Activated T-helper 2 cell treated with anti-CD3 and anti-CD28 coated beads, Interferon-gamma antibody, Interleukin-2, Interleukin-4, amounts not matched to agents 10 μg/mL and 5 μg/mL and 100 μg/mL, durations not matched to agents 14 hours and 24 hours and 36 hours (primary cell): ENCODE data around the gene MFN2. TPM values are rescaled to one million over a fixed set of nuclear protein-coding genes. Genes with fewer than 3 reads are reported as not detected.

Experiments used
- DNase-seq: peaks from one replicate; pipeline ENCODE4 v3.0.0; 2021; ENCODE audit warnings: low spot score
- H3K27ac Mint-ChIP-seq: one replicate; pipeline ENCODE4 v1.8.0; 2021; ENCODE audit warnings: mixed read lengths
- H3K27me3 Mint-ChIP-seq: one replicate; pipeline ENCODE4 v1.8.0; 2021; ENCODE audit warnings: low read depth, mixed read lengths
- H3K36me3 Mint-ChIP-seq: one replicate; pipeline ENCODE4 v1.8.0; 2021; ENCODE audit warnings: low read depth, mixed read lengths
- H3K4me1 Mint-ChIP-seq: one replicate; pipeline ENCODE4 v1.8.0; 2021; ENCODE audit warnings: low read depth, mixed read lengths
- H3K4me3 Mint-ChIP-seq: one replicate; pipeline ENCODE4 v1.8.0; 2021; ENCODE audit warnings: low read depth, mild to moderate bottlenecking, moderate library complexity, mixed read lengths
- H3K9me3 Mint-ChIP-seq: one replicate; pipeline ENCODE4 v1.8.0; 2021; ENCODE audit warnings: mixed read lengths
- intact Hi-C: fragments of 100-400 bp; cut with micrococcal nuclease; formaldehyde crosslinking; loops from one replicate; pipeline ENCODE4 v1.15.1; 2023
- total RNA-seq: library from RNA; stranded (reverse); gene quantifications from 2 replicates; pipeline ENCODE4 v1.2.3, GENCODE V29; 2022

MFN2 gene
- total RNA-seq, 1 donor from 2014 or later: 69.5 TPM

- peaks cover 3% of the 10 kb centered on the region for H3K36me3 Mint-ChIP-seq
- no peaks in the 10 kb centered on the region for H3K9me3 Mint-ChIP-seq
- intact Hi-C loops: no loop called here
- H3K4me1 Mint-ChIP-seq: peaks cover 6% of the 10 kb centered on the region
- no peak for DNase-seq
- H3K27me3 Mint-ChIP-seq: no peaks in the 10 kb centered on the region
- no peak overlapping the region for H3K4me3 Mint-ChIP-seq
- H3K27ac Mint-ChIP-seq: no peak overlapping the region
Measured at GRCh38 chr1:11967028-11967547, 13.2 kb upstream of the MFN2 start.

GRCh38 chr1:11970441-11971185, 9.6 kb upstream of the MFN2 start:
- no peak for DNase-seq
- peaks cover 18% of the 10 kb centered on the region for H3K36me3 Mint-ChIP-seq
- peaks cover 20% of the 10 kb centered on the region for H3K4me1 Mint-ChIP-seq
- H3K9me3 Mint-ChIP-seq: no peaks in the 10 kb centered on the region
- H3K27ac Mint-ChIP-seq: no peak overlapping the region
- intact Hi-C loops: no loop called here
- no peaks in the 10 kb centered on the region for H3K27me3 Mint-ChIP-seq
- H3K4me3 Mint-ChIP-seq: no peak overlapping the region

- Mint-ChIP-seq H3K9me3 (no peaks in the 10 kb centered on the region), H3K36me3 (peaks cover 29% of the 10 kb centered on the region), H3K27ac (no peak overlapping the region), H3K27me3 (no peaks in the 10 kb centered on the region), H3K4me3 (no peak overlapping the region), H3K4me1 (peaks cover 28% of the 10 kb centered on the region)
- intact Hi-C loops: no loop called here
- DNase-seq: no peak
Measured at GRCh38 chr1:11977625-11978024, 2.6 kb upstream of the MFN2 start.

- Mint-ChIP-seq H3K9me3 (no peaks in the 10 kb centered on the region), H3K27ac (no peak overlapping the region), H3K36me3 (peaks cover 24% of the 10 kb centered on the region), H3K27me3 (no peaks in the 10 kb centered on the region), H3K4me3 (no peak overlapping the region), H3K4me1 (peaks cover 23% of the 10 kb centered on the region)
- intact Hi-C loops: no loop called here
- no peak for DNase-seq
Measured at GRCh38 chr1:11978301-11978700, 1.9 kb upstream of the MFN2 start.

GRCh38 chr1:11979028-11979850, 1.0 kb upstream of the MFN2 start:
- peaks cover 31% of the 10 kb centered on the region for H3K4me1 Mint-ChIP-seq

GRCh38 chr1:11980676-11980972, 380 bp downstream of the MFN2 start:
- Mint-ChIP-seq H3K4me3 (peak overlapping the region; percentile 96), H3K4me1 (peaks cover 29% of the 10 kb centered on the region), H3K9me3 (no peaks in the 10 kb centered on the region), H3K27me3 (no peaks in the 10 kb centered on the region), H3K27ac (peak overlapping the region; percentile 97), H3K36me3 (peaks cover 30% of the 10 kb centered on the region)
- intact Hi-C loops: loop anchor here (2.0 to 5.0 kb wide), 3 partner anchors 38 to 73 kb away; partner anchors contain the start of genes MIIP and PLOD1
- no peak for DNase-seq

More at GRCh38 chr1:11979028-11979850, 1.0 kb upstream of the MFN2 start:
- DNase-seq: no peak
- no peaks in the 10 kb centered on the region for H3K27me3 Mint-ChIP-seq
- peak overlapping the region; percentile 63 for H3K27ac Mint-ChIP-seq
- H3K4me3 Mint-ChIP-seq: peak overlapping the region; percentile 96
- intact Hi-C loops: no loop called here
- no peaks in the 10 kb centered on the region for H3K9me3 Mint-ChIP-seq
- peaks cover 32% of the 10 kb centered on the region for H3K36me3 Mint-ChIP-seq

- H3K36me3 Mint-ChIP-seq: peaks cover 36% of the 10 kb centered on the region
Measured at GRCh38 chr1:11981378-11982009, 1.2 kb downstream of the MFN2 start.

GRCh38 chr1:11982010-11982392, 1.8 kb downstream of the MFN2 start:
- Mint-ChIP-seq H3K4me3 (peak overlapping the region; percentile 96), H3K4me1 (peaks cover 29% of the 10 kb centered on the region), H3K36me3 (peaks cover 36% of the 10 kb centered on the region), H3K9me3 (no peaks in the 10 kb centered on the region), H3K27ac (peak overlapping the region; percentile 80), H3K27me3 (no peaks in the 10 kb centered on the region)
- intact Hi-C loops: loop anchor here (5.0 kb wide), 2 partner anchors 50 to 75 kb away; partner anchors contain the start of gene PLOD1
- no peak for DNase-seq

More at GRCh38 chr1:11981378-11982009, 1.2 kb downstream of the MFN2 start:
- Mint-ChIP-seq H3K9me3 (no peaks in the 10 kb centered on the region), H3K27me3 (no peaks in the 10 kb centered on the region), H3K4me3 (peak overlapping the region; percentile 96), H3K27ac (peak overlapping the region; percentile 97), H3K4me1 (peaks cover 29% of the 10 kb centered on the region)
- no peak for DNase-seq
- intact Hi-C loops: loop anchor here (2.0 to 5.0 kb wide), 3 partner anchors 37 to 74 kb away; partner anchors contain the start of genes MIIP and PLOD1

- intact Hi-C loops: loop anchor here (5.0 kb wide), 2 partner anchors 52 to 77 kb away; partner anchors contain the start of gene PLOD1
- DNase-seq: no peak
- Mint-ChIP-seq H3K36me3 (peaks cover 39% of the 10 kb centered on the region), H3K4me3 (no peak overlapping the region), H3K27me3 (no peaks in the 10 kb centered on the region), H3K27ac (no peak overlapping the region), H3K4me1 (peaks cover 29% of the 10 kb centered on the region), H3K9me3 (no peaks in the 10 kb centered on the region)
Measured at GRCh38 chr1:11984121-11984520, 3.9 kb downstream of the MFN2 start.

GRCh38 chr1:11984576-11984975, 4.3 kb downstream of the MFN2 start:
- peaks cover 25% of the 10 kb centered on the region for H3K4me1 Mint-ChIP-seq
- peaks cover 44% of the 10 kb centered on the region for H3K36me3 Mint-ChIP-seq

GRCh38 chr1:11985171-11985570, 4.9 kb downstream of the MFN2 start:
- Mint-ChIP-seq H3K27ac (no peak overlapping the region), H3K4me3 (no peak overlapping the region), H3K4me1 (peaks cover 22% of the 10 kb centered on the region), H3K36me3 (peaks cover 50% of the 10 kb centered on the region), H3K27me3 (no peaks in the 10 kb centered on the region), H3K9me3 (no peaks in the 10 kb centered on the region)
- intact Hi-C loops: no loop called here
- no peak for DNase-seq

More at GRCh38 chr1:11984576-11984975, 4.3 kb downstream of the MFN2 start:
- H3K27me3 Mint-ChIP-seq: no peaks in the 10 kb centered on the region
- no peak overlapping the region for H3K4me3 Mint-ChIP-seq
- intact Hi-C loops: loop anchor here (5.0 kb wide), 2 partner anchors 52 to 77 kb away; partner anchors contain the start of gene PLOD1
- no peaks in the 10 kb centered on the region for H3K9me3 Mint-ChIP-seq
- H3K27ac Mint-ChIP-seq: no peak overlapping the region
- no peak for DNase-seq

- Mint-ChIP-seq H3K27me3 (no peaks in the 10 kb centered on the region), H3K36me3 (peaks cover 57% of the 10 kb centered on the region), H3K4me3 (no peak overlapping the region), H3K4me1 (peaks cover 25% of the 10 kb centered on the region), H3K9me3 (no peaks in the 10 kb centered on the region), H3K27ac (no peak overlapping the region)
- intact Hi-C loops: no loop called here
- DNase-seq: no peak
Measured at GRCh38 chr1:11985851-11986250, 5.6 kb downstream of the MFN2 start.
